GM12891 (cell line): ENCODE results near the gene IQSEC2.

Experiments used
- PAX5 ChIP-seq: IDR thresholded peaks from 2 replicates; pipeline ENCODE4 v1.6.1; 2011; ENCODE audit warnings: low read length, moderate library complexity, mild to moderate bottlenecking; ENCODE audit not compliant: insufficient read depth, severe bottlenecking
- POLR2A ChIP-seq: IDR thresholded peaks from 2 replicates; pipeline ENCODE4 v1.6.1; 2011; ENCODE audit warnings: low read depth, low read length, control low read depth
- POLR2AphosphoS5 ChIP-seq: IDR thresholded peaks from 2 replicates; pipeline ENCODE4 v1.6.1; 2011; ENCODE audit warnings: low read depth, low read length, control low read depth
- POU2F2 ChIP-seq: IDR thresholded peaks from 2 replicates; pipeline ENCODE4 v1.6.1; 2011; ENCODE audit warnings: low read depth, mild to moderate bottlenecking, control low read depth, low read length, moderate library complexity
- SPI1 ChIP-seq: IDR thresholded peaks from 2 replicates; pipeline ENCODE4 v1.6.1; 2011; ENCODE audit warnings: low read depth, low read length, control low read depth
- TAF1 ChIP-seq: IDR thresholded peaks from 2 replicates; pipeline ENCODE4 v1.6.1; 2011; ENCODE audit warnings: low read depth, low read length, control low read depth

DNA sequence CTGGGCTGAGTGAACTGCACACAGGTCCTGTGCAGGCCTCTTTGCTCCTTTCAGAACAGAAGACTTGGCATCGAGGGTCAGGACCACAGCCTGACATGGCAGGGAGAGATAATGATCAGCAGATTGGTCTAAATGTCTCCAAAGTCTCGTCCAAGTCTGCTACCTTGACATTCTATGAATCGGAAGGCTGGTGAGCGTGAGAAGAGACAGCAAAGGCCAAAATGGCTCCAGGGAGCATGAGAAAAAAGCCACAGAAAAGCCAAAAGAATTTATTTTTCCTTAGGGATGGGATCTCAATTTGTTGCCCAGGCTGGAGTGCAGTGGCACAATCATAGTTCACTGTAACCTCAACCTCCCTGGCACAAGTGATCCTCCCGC, 32.3 kb upstream of the IQSEC2 start:
- TF ChIP-seq POLR2A (no peak), TAF1 (no peak), POLR2AphosphoS5 (no peak), POU2F2 (no peak), SPI1 (no peak), PAX5 (no peak)
